GM23248 (cell line): ENCODE data around the gene EXOSC5. TPM values are rescaled to one million over a fixed set of nuclear protein-coding genes. Genes with fewer than 3 reads are reported as not detected.
"Not testable (repeated sequence)": the region's sequence is repeated elsewhere in the genome, so short reads cannot be mapped to it uniquely, and the experiment has no call there.

Experiments
- DNase-seq: peaks from one replicate; pipeline ENCODE4 v3.0.0-alpha.2; 2015
- H2AFZ ChIP-seq: fragments of 200-600 bp; sonication (generic); 2 replicates; pipeline ENCODE4 v1.6.1; 2016; ENCODE audit warnings: antibody characterized with exemption
- H3F3A ChIP-seq: fragments of 200-600 bp; sonication (generic); 2 replicates; pipeline ENCODE4 v1.6.1; 2016; ENCODE audit warnings: mild to moderate bottlenecking, antibody characterized with exemption, mixed run types; ENCODE audit not compliant: insufficient read depth
- H3K27ac ChIP-seq: fragments of 200-600 bp; sonication (generic); 2 replicates; pipeline ENCODE4 v1.5.1; 2016; ENCODE audit warnings: mild to moderate bottlenecking
- H3K27me3 ChIP-seq: fragments of 200-600 bp; sonication (generic); replicated peaks from 2 replicates; pipeline ENCODE4 v1.6.1; 2016; ENCODE audit warnings: mild to moderate bottlenecking; ENCODE audit not compliant: insufficient read depth
- H3K36me3 ChIP-seq: fragments of 200-600 bp; sonication (generic); 2 replicates; pipeline ENCODE4 v1.6.1; 2016; ENCODE audit warnings: low read depth, mild to moderate bottlenecking
- H3K4me1 ChIP-seq: fragments of 200-600 bp; sonication (generic); 2 replicates; pipeline ENCODE4 v1.6.1; 2016; ENCODE audit warnings: mild to moderate bottlenecking; ENCODE audit not compliant: insufficient read depth
- H3K4me2 ChIP-seq: fragments of 200-600 bp; sonication (generic); one replicate; pipeline ENCODE4 v1.6.1; 2016; ENCODE audit warnings: mild to moderate bottlenecking; ENCODE audit not compliant: unreplicated experiment
- H3K4me3 ChIP-seq: fragments of 200-600 bp; sonication (generic); 2 replicates; pipeline ENCODE4 v1.5.1; 2016; ENCODE audit warnings: mild to moderate bottlenecking
- H3K79me2 ChIP-seq: fragments of 200-600 bp; sonication (generic); 2 replicates; pipeline ENCODE4 v1.6.1; 2016; ENCODE audit warnings: mild to moderate bottlenecking; ENCODE audit not compliant: insufficient read depth
- H3K9ac ChIP-seq: fragments of 200-600 bp; sonication (generic); 2 replicates; pipeline ENCODE4 v1.6.1; 2016; ENCODE audit warnings: mild to moderate bottlenecking
- H3K9me2 ChIP-seq: fragments of 200-600 bp; sonication (generic); 2 replicates; pipeline ENCODE4 v1.6.1; 2016; ENCODE audit warnings: mixed run types, mild to moderate bottlenecking, moderate library complexity; ENCODE audit not compliant: insufficient read depth
- H3K9me3 ChIP-seq: fragments of 200-600 bp; sonication (generic); one replicate; pipeline ENCODE4 v1.6.1; 2017; ENCODE audit warnings: low read depth
- H4K20me1 ChIP-seq: fragments of 200-600 bp; sonication (generic); 2 replicates; pipeline ENCODE4 v1.6.0; 2016; ENCODE audit not compliant: insufficient read depth
- EZH2 ChIP-seq: fragments of 200-600 bp; sonication (generic); IDR thresholded peaks from 2 replicates; pipeline ENCODE4 v1.6.1; 2018; ENCODE audit warnings: antibody characterized with exemption, mild to moderate bottlenecking; ENCODE audit not compliant: insufficient read depth, poor library complexity, severe bottlenecking
- EZH2phosphoT487 ChIP-seq: fragments of 200-600 bp; sonication (generic); IDR thresholded peaks from 2 replicates; pipeline ENCODE4 v1.6.1; 2018; ENCODE audit warnings: antibody characterized with exemption, moderate library complexity, mild to moderate bottlenecking, low read depth; ENCODE audit not compliant: insufficient read depth
- WGBS, 2 experiments: methylation state at CpG; one replicate each; pipeline ENCODE4 v1.1.6; 2015 to 2017; ENCODE audit warnings: low lambda C conversion rate in 2 of 2, low coverage in 1 of 2; ENCODE audit errors: missing lambda C conversion rate in 2 of 2; 5-methylcytosine and 5-hydroxymethylcytosine counted together
- in situ Hi-C: fragments of 300-500 bp; cut with MboI; formaldehyde crosslinking; loops from 2 replicates; pipeline ENCODE4 v1.15.0; 2020
- polyA plus RNA-seq: library from polyadenylated mRNA; unstranded; fragments of >200 nt; fragmentation: Nextera tagmentation; extraction: Ambion mirVana; gene quantifications from 2 replicates; pipeline ENCODE4 v1.2.1, GENCODE V29; 2016
- total RNA-seq: library from RNA; depleted of rRNA; stranded (reverse); fragments of >200 nt; shearing (Covaris generic); gene quantifications from 2 replicates; pipeline ENCODE4 v1.2.3, GENCODE V29; 2014

The EXOSC5 gene
- total and polyA plus RNA-seq, 2 experiments from 2014 or later = 21.4 to 26.4 TPM

DNA sequence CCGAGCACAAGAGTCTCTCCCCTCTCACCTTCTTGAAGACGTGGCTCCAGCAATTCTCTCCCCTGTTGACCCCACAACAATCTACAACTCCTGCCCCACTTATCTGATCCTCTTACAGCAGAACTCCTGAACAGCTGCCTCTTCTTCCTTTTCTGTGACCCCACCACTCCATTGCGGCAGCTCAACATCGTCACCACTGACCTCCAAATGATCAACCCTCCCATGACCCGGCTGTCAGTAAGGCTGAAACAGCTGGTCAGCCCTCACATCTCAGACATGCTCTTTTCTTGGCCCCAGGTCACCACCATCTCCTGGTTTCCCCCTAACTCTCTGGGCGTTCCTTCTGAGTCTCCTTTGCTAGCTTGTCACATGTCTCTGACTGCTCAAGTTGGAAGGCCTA, 1.8 kb downstream of the EXOSC5 start:
- in situ Hi-C loops = no loop called here

DNA sequence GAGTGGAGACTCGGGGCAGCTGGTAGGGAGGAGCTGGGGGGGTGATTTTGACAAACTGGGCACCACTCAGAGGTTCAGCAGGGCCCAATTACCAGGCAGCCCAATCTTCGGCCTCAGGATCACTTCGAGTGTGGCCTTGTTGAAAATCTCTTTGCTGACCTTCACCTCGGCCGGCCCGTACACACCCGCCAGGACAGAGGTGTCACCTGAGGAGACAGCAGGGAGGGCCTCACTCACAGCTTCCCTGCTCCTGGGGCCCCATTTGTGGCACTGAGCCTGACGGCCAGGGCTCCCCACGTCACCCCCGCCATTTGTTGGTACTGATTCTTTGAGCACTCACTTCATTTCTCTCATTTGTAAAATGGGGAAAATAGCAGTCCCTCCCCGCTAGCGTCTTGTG, 4.4 kb downstream of the EXOSC5 start:
- Histone ChIP-seq H2AFZ (no peak overlapping the region), H3K9ac (no peak overlapping the region), H3K9me3 (no peaks in the 10 kb centered on the region), H3K4me1 (no peaks in the 10 kb centered on the region), H3K36me3 (no peaks in the 10 kb centered on the region), H3K79me2 (peaks cover 19% of the 10 kb centered on the region), H3K4me2 (no peak overlapping the region), H3K9me2 (no peaks in the 10 kb centered on the region), H3F3A (no peaks in the 10 kb centered on the region), H3K27ac (no peak overlapping the region), H4K20me1 (no peaks in the 10 kb centered on the region), H3K4me3 (no peak overlapping the region), H3K27me3 (no peaks in the 10 kb centered on the region)
- in situ Hi-C loops = no loop called here
- no peak for DNase-seq
- TF ChIP-seq EZH2phosphoT487 = no peak
- no peak for TF ChIP-seq EZH2
- WGBS, 2 experiments = 79 to 90% methylated on average over 12 of the region's 12 CpGs

More for the DNA sequence above, 1.8 kb downstream of the EXOSC5 start:
- no peak overlapping the region for H3K27ac ChIP-seq
- no peaks in the 10 kb centered on the region for H3K36me3 ChIP-seq
- no peaks in the 10 kb centered on the region for H3K9me2 ChIP-seq
- WGBS, 2 experiments = 55 to 62% methylated on average over 6 of the region's 6 CpGs
- DNase-seq = no peak
- H2AFZ ChIP-seq = no peak overlapping the region
- H3K9ac ChIP-seq = no peak overlapping the region
- no peaks in the 10 kb centered on the region for H3K27me3 ChIP-seq
- H3F3A ChIP-seq = no peaks in the 10 kb centered on the region
- peaks cover 41% of the 10 kb centered on the region for H3K79me2 ChIP-seq
- H3K4me1 ChIP-seq = peaks cover 8% of the 10 kb centered on the region
- no peak overlapping the region for H3K4me2 ChIP-seq
- no peaks in the 10 kb centered on the region for H4K20me1 ChIP-seq
- no peaks in the 10 kb centered on the region for H3K9me3 ChIP-seq
- TF ChIP-seq EZH2phosphoT487 = no peak
- no peak for TF ChIP-seq EZH2
- no peak overlapping the region for H3K4me3 ChIP-seq

DNA sequence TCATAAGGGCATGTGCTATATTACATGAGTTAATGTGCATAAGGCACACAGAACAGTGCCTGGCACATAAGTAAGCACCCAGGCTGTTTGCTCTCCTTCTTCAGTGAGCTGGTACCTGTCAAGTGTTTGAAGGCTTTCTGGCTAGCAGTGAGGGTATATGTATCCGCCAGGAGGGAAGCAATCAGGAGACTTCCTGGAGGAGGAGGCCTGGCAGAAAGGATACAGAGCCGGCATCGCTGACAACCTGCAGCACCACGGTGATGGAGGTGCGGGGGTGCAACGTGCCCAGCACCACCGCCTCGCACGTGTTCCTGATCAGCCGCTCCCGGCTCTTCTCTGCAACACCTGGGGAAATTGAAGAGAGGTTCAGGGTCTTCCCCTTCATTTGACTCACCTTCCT, 5.5 kb downstream of the EXOSC5 start:
- Histone ChIP-seq H2AFZ (no peak overlapping the region), H3K9ac (no peak overlapping the region), H3K4me1 (no peaks in the 10 kb centered on the region), H3K4me3 (no peak overlapping the region), H3K9me3 (no peaks in the 10 kb centered on the region), H4K20me1 (no peaks in the 10 kb centered on the region), H3K27me3 (no peaks in the 10 kb centered on the region), H3K36me3 (no peaks in the 10 kb centered on the region), H3K79me2 (peaks cover 13% of the 10 kb centered on the region), H3F3A (no peaks in the 10 kb centered on the region), H3K27ac (no peak overlapping the region), H3K9me2 (no peaks in the 10 kb centered on the region), H3K4me2 (no peak overlapping the region)
- 83 to 84% methylated on average over 8 to 11 of the region's 11 CpGs for WGBS, 2 experiments
- in situ Hi-C loops = no loop called here
- no peak for TF ChIP-seq EZH2
- TF ChIP-seq EZH2phosphoT487 = no peak
- DNase-seq = no peak

DNA sequence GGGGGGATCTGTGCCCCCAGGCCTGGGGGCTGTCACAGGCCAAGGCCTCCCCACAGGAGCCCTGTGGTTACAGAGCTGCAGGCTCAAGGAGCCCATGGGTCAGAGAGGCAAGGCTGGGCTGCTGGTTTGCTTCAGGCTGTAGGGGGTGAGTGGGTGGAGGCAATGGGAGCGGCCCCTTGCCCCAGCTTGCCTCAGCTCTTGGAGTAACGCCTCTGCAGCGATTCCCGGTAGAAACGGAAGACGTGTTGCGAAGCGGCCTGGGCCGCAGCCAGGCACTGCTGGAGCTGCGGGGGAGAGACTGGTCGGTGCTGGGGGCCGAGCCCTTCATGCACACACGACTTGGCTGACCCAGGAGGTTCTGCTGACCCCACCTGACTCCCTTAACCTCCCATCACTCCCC, 10.7 kb downstream of the EXOSC5 start:
- Histone ChIP-seq H3K27ac (no peak overlapping the region), H3K9me3 (no peaks in the 10 kb centered on the region), H3K9ac (no peak overlapping the region), H3K27me3 (no peaks in the 10 kb centered on the region), H3K4me2 (no peak overlapping the region), H4K20me1 (no peaks in the 10 kb centered on the region), H3K79me2 (no peaks in the 10 kb centered on the region), H3K4me1 (no peaks in the 10 kb centered on the region), H3F3A (no peaks in the 10 kb centered on the region), H3K36me3 (no peaks in the 10 kb centered on the region), H2AFZ (no peak overlapping the region), H3K9me2 (no peaks in the 10 kb centered on the region), H3K4me3 (no peak overlapping the region)
- 87 to 91% methylated on average over 13 of the region's 13 CpGs for WGBS, 2 experiments
- no peak for TF ChIP-seq EZH2
- TF ChIP-seq EZH2phosphoT487 = no peak
- no peak for DNase-seq
- in situ Hi-C loops = no loop called here

DNA sequence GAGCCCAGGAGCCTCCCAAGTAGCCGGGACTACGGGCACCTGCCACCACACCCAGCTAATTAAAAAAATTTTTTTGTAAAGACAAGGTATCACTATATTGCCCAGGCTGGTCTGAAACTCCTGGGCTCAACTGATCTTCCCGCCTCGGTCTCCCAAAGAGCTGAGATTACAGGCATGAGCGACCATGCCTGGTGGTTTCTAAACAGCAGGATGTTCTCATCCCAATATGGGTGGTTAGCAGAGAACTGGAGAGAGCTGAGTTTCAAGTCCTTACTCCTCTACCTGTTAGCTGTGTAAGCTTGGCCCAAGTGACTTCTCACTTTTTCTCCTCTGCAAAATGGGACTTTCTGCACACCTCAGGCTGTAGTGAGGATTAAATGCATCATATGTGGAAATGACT, 12.8 kb downstream of the EXOSC5 start:
- no peaks in the 10 kb centered on the region for H3K9me3 ChIP-seq
- in situ Hi-C loops = no loop called here

DNA sequence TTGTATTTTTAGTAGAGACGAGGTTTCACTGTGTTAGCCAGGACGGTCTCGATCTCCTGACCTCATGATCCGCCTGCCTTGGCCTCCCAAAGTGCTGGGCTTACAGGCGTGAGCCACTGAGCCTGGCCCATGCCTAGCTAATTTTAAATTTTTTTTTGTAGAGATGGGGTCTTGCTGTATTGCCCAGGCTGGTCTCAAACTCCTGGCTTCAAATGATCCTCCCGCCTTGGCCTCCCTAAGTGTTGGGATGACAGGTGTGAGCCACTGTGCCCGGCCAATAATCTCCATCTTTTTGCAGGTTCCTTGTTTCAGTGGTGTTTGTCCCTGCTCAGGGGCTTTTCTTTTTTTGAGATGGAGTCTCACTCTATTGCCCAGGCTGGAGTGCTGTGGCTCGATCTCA, 15.6 kb downstream of the EXOSC5 start:
- H3K9me2 ChIP-seq, H4K20me1 ChIP-seq, H3K4me3 ChIP-seq, DNase-seq, H2AFZ ChIP-seq, in situ Hi-C loops, H3F3A ChIP-seq, H3K79me2 ChIP-seq, H3K4me1 ChIP-seq, H3K9me3 ChIP-seq, H3K4me2 ChIP-seq, H3K9ac ChIP-seq, H3K27ac ChIP-seq, H3K27me3 ChIP-seq, H3K36me3 ChIP-seq: not testable (repeated sequence)
- 97 to 98% methylated on average over 8 of the region's 8 CpGs for WGBS, 2 experiments

More for the DNA sequence above, 12.8 kb downstream of the EXOSC5 start:
- Histone ChIP-seq H3K27me3 (no peaks in the 10 kb centered on the region), H2AFZ (no peak overlapping the region), H3K9me2 (no peaks in the 10 kb centered on the region), H3K79me2 (no peaks in the 10 kb centered on the region), H3K9ac (no peak overlapping the region), H3K4me1 (no peaks in the 10 kb centered on the region), H3F3A (peaks cover 3% of the 10 kb centered on the region; the same call in 1 of the 2 replicates), H4K20me1 (no peaks in the 10 kb centered on the region), H3K27ac (no peak overlapping the region), H3K36me3 (no peaks in the 10 kb centered on the region), H3K4me3 (no peak overlapping the region), H3K4me2 (no peak overlapping the region)
- 96% methylated on average over 5 of the region's 5 CpGs for WGBS, 2 experiments
- DNase-seq = no peak
- no peak for TF ChIP-seq EZH2
- no peak for TF ChIP-seq EZH2phosphoT487
